Thyroid gland (tissue), 4 donors: ENCODE data around the gene FAM171A1.

Experiments used
- POLR2A ChIP-seq, 2 donors: fragments of 450-650 bp; IDR thresholded peaks; one replicate each; pipeline ENCODE4 v1.6.1; 2017; ENCODE audit warnings: antibody characterized with exemption in 2 of 2, mild to moderate bottlenecking in 2 of 2, moderate library complexity in 1 of 2
- TF ChIP-seq, protein P1 (sequence below), 6 experiments: fragments of 200-600 bp in 3 of 6; fragments of 450-650 bp in 3 of 6; sonication (generic) in 3 of 6; IDR thresholded peaks; one replicate each; pipeline ENCODE4 v1.5.1; 2016 to 2019; ENCODE audit warnings: antibody characterized with exemption in 6 of 6, mild to moderate bottlenecking in 2 of 6, inconsistent platforms in 1 of 6, moderate library complexity in 1 of 6

DNA sequence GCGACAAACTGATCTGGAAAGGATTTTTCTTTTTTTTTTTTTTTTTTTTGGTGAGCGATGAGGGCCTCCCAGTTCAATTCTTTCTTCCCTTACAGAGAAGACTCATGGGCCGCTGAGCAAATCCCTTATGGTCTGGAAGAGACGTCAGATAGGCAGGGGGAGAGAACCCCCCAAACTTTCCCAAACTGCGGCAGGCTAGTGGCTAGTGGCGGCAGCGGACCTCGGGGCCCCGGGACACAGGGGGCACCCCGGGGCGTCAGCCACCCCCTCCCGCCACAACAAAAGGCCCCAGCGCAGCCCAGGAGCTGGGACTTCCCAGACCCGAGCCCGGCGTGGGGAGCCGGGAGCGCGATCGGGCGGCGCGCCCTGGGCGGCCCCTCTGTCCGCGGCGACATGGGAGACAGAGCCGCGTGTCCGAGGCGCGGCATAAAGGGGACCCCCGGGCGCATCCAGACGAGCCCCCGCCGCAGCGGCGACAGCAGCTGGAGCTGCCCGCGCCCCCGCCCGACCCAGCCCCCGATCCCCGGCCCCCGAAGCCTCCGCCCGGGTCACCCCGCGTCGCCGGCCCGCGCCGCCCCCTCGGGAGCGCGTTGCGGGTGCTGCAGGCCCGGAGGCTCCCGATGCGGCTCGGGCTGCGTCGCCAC lies 755 bp downstream of the FAM171A1 start:
- TF ChIP-seq, protein P1, sequence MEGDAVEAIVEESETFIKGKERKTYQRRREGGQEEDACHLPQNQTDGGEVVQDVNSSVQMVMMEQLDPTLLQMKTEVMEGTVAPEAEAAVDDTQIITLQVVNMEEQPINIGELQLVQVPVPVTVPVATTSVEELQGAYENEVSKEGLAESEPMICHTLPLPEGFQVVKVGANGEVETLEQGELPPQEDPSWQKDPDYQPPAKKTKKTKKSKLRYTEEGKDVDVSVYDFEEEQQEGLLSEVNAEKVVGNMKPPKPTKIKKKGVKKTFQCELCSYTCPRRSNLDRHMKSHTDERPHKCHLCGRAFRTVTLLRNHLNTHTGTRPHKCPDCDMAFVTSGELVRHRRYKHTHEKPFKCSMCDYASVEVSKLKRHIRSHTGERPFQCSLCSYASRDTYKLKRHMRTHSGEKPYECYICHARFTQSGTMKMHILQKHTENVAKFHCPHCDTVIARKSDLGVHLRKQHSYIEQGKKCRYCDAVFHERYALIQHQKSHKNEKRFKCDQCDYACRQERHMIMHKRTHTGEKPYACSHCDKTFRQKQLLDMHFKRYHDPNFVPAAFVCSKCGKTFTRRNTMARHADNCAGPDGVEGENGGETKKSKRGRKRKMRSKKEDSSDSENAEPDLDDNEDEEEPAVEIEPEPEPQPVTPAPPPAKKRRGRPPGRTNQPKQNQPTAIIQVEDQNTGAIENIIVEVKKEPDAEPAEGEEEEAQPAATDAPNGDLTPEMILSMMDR (IDR thresholded peaks at IDR 0.05): no peak
- TF ChIP-seq POLR2A (IDR thresholded peaks at IDR 0.05): no peak
